K562 (cell line): ENCODE results near the gene CHAF1A. TPM values are rescaled to one million over a fixed set of nuclear protein-coding genes. Genes with fewer than 3 reads are reported as not detected.

ENCODE experiments used
- ETV6 ChIP-seq, 3 experiments: fragments of 150-350 bp in 1 of 3; sonication (generic) in 1 of 3; formaldehyde crosslinking in 1 of 3; IDR thresholded peaks; 2 replicates each; pipeline versions ENCODE4 v1.6.1 to v1.8.0; 2014 to 2022; ENCODE audit warnings: borderline replicate concordance in 2 of 3, low read depth in 2 of 3, antibody characterized with exemption in 1 of 3, low read length in 1 of 3, mild to moderate bottlenecking in 1 of 3, missing genetic modification reagents in 1 of 3
- FOXK2 ChIP-seq, 2 experiments: fragments of 450-650 bp; IDR thresholded peaks in 1 of 2; conservative IDR thresholded peaks in 1 of 2; 2 replicates each; pipeline ENCODE4 v1.6.1; 2016; ENCODE audit warnings: low read depth in 2 of 2, mild to moderate bottlenecking in 1 of 2
- HDAC6 ChIP-seq: IDR thresholded peaks from 2 replicates; pipeline ENCODE4 v1.6.1; 2012; ENCODE audit warnings: low read depth, mild to moderate bottlenecking, control low read depth, inconsistent platforms, low read length, moderate library complexity
- KLF1 ChIP-seq: fragments of 450-650 bp; IDR thresholded peaks from 2 replicates; pipeline ENCODE4 v1.6.1; 2016; ENCODE audit warnings: missing genetic modification characterization, missing compliant biosample characterization
- MYC ChIP-seq, 2 experiments: fragments of 250-450 bp in 1 of 2; sonication (Bioruptor Pico) in 1 of 2; IDR thresholded peaks; 2 replicates each; pipeline versions ENCODE4 v1.5.1 to v1.6.1; 2012 to 2021; ENCODE audit warnings: low read depth in 2 of 2, borderline replicate concordance in 1 of 2, improper control_type of control experiment in 1 of 2, low read length in 1 of 2, mild to moderate bottlenecking in 1 of 2, moderate library complexity in 1 of 2
- NFE2 ChIP-seq: IDR thresholded peaks from 2 replicates; pipeline ENCODE4 v1.6.1; 2014; ENCODE audit warnings: antibody characterized with exemption, low read depth
- POLR2A ChIP-seq: fragments of 450-650 bp; conservative IDR thresholded peaks from 2 replicates; pipeline ENCODE4 v1.6.1; 2016
- RBBP5 ChIP-seq: fragments of 200-600 bp; sonication (generic); IDR thresholded peaks from 2 replicates; pipeline ENCODE4 v1.6.1; 2012; ENCODE audit warnings: borderline replicate concordance, mild to moderate bottlenecking, low read length, control low read depth, inconsistent platforms; ENCODE audit not compliant: insufficient read depth, poor library complexity, severe bottlenecking
- ZNF436 ChIP-seq: fragments of 250-450, 450-650 bp; sonication (Bioruptor Pico); formaldehyde crosslinking; IDR thresholded peaks from 2 replicates; pipeline ENCODE4 v1.7.0; 2020; ENCODE audit warnings: mild to moderate bottlenecking
- polyA plus RNA-seq, 8 experiments: library from polyadenylated mRNA; depleted of rRNA in 4 of 8; stranded (reverse) in 5 of 8; unstranded in 3 of 8; fragments of >200 nt; fragmentation: Nextera tagmentation in 2 of 8; fragmentation: Illumina TruSeq in 1 of 8; extraction: Ambion mirVana in 2 of 8; extraction: Trizol in 1 of 8; gene quantifications; 2 replicates each; pipeline versions ENCODE4 v1.2.1 to v1.2.3, GENCODE V29; 2011 to 2014; ENCODE audit warnings: inconsistent platforms in 1 of 8, missing spikeins in 1 of 8
- total RNA-seq, 7 experiments: library from RNA; depleted of rRNA in 6 of 7; stranded (reverse); fragments of >200 nt in 6 of 7; fragmentation: Illumina TruSeq in 2 of 7; extraction: Trizol in 2 of 7; gene quantifications; 2 replicates each; pipeline versions ENCODE4 v1.2.1 to v1.2.3, GENCODE V29; 2011 to 2021; ENCODE audit warnings: low replicate concordance in 1 of 7
- TF ChIP-seq, protein P1 (sequence below): sonication (generic); formaldehyde crosslinking; IDR thresholded peaks from 2 replicates; pipeline ENCODE4 v1.8.0; 2022; ENCODE audit warnings: mild to moderate bottlenecking, missing genetic modification reagents

CHAF1A gene
- total and polyA plus RNA-seq, 9 of the 15 experiments (the other 6 are each of a cell fraction or from before 2014, with no cell fraction given): 1.6 to 86.9 (median 45.2) TPM

GRCh38 chr19:4456476-4456842, 54.0 kb downstream of the CHAF1A start (continued):
- TF ChIP-seq, protein P1, sequence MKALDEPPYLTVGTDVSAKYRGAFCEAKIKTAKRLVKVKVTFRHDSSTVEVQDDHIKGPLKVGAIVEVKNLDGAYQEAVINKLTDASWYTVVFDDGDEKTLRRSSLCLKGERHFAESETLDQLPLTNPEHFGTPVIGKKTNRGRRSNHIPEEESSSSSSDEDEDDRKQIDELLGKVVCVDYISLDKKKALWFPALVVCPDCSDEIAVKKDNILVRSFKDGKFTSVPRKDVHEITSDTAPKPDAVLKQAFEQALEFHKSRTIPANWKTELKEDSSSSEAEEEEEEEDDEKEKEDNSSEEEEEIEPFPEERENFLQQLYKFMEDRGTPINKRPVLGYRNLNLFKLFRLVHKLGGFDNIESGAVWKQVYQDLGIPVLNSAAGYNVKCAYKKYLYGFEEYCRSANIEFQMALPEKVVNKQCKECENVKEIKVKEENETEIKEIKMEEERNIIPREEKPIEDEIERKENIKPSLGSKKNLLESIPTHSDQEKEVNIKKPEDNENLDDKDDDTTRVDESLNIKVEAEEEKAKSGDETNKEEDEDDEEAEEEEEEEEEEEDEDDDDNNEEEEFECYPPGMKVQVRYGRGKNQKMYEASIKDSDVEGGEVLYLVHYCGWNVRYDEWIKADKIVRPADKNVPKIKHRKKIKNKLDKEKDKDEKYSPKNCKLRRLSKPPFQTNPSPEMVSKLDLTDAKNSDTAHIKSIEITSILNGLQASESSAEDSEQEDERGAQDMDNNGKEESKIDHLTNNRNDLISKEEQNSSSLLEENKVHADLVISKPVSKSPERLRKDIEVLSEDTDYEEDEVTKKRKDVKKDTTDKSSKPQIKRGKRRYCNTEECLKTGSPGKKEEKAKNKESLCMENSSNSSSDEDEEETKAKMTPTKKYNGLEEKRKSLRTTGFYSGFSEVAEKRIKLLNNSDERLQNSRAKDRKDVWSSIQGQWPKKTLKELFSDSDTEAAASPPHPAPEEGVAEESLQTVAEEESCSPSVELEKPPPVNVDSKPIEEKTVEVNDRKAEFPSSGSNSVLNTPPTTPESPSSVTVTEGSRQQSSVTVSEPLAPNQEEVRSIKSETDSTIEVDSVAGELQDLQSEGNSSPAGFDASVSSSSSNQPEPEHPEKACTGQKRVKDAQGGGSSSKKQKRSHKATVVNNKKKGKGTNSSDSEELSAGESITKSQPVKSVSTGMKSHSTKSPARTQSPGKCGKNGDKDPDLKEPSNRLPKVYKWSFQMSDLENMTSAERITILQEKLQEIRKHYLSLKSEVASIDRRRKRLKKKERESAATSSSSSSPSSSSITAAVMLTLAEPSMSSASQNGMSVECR: peak; percentile 70; the same call in 1 of the 2 replicates
- TF ChIP-seq FOXK2 (conservative IDR thresholded peaks at IDR 0.05 in 1 of 2, IDR thresholded peaks at IDR 0.05 in 1 of 2; ENCODE audit: low read depth in 2 of 2) (no peak), MYC (IDR thresholded peaks at IDR 0.05; ENCODE audit: low read depth, low read length) (no peak), MYC (CRISPR knock-in tag; IDR thresholded peaks at IDR 0.05; ENCODE audit: borderline replicate concordance, low read depth) (no peak), ETV6 (IDR thresholded peaks at IDR 0.05; ENCODE audit: borderline replicate concordance in 1 of 2, low read depth in 2 of 2, low read length in 1 of 2) (no peak), ETV6 (CRISPR knock-in tag; IDR thresholded peaks at IDR 0.05; ENCODE audit: borderline replicate concordance) (no peak), ZNF436 (CRISPR knock-in tag) (no peak), POLR2A (peak; percentile 43), NFE2 (0 out of 2 replicates have a peak, but pooled peaks have one; percentile 21), RBBP5 (peak; percentile 32), KLF1 (tag) (no peak), HDAC6 (no peak)
- TF ChIP-seq, all 486 proteins: peak for 15
